ENCODE data around the gene NNMT.
"Not testable (repeated sequence)": the region's sequence is repeated elsewhere in the genome, so short reads cannot be mapped to it uniquely, and the experiment has no call there.

The NNMT gene

GRCh38 chr11:114304969-114305368, 8.8 kb downstream of the NNMT start:
- in situ Hi-C loops (cut with MboI; ENCODE audit: low sequenced_read_pairs): no loop called here

GRCh38 chr11:114307524-114308203, 11.5 kb downstream of the NNMT start:
- in situ Hi-C loops (cut with MboI; ENCODE audit: low sequenced_read_pairs): no loop called here

- in situ Hi-C loops (cut with MboI; ENCODE audit: low sequenced_read_pairs): no loop called here
Measured at GRCh38 chr11:114308689-114309089, 12.5 kb downstream of the NNMT start.

GRCh38 chr11:114309517-114309916, 13.3 kb downstream of the NNMT start:
- in situ Hi-C loops (cut with MboI; ENCODE audit: low sequenced_read_pairs): no loop called here

- in situ Hi-C loops (cut with MboI; ENCODE audit: low sequenced_read_pairs): no loop called here
Measured at GRCh38 chr11:114310095-114310494, 13.9 kb downstream of the NNMT start.

DNA sequence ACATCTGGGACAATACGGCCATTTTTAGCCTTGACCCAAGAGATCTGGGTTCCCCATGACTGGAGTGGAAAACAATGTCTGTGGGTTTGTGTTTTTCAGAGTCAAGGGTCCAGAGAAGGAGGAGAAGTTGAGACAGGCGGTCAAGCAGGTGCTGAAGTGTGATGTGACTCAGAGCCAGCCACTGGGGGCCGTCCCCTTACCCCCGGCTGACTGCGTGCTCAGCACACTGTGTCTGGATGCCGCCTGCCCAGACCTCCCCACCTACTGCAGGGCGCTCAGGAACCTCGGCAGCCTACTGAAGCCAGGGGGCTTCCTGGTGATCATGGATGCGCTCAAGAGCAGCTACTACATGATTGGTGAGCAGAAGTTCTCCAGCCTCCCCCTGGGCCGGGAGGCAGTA, 15.7 kb downstream of the NNMT start:
- in situ Hi-C loops (cut with MboI; ENCODE audit: low sequenced_read_pairs): no loop called here

- in situ Hi-C loops (cut with MboI; ENCODE audit: low sequenced_read_pairs): no loop called here
Measured at GRCh38 chr11:114314096-114314495, 17.9 kb downstream of the NNMT start.

DNA sequence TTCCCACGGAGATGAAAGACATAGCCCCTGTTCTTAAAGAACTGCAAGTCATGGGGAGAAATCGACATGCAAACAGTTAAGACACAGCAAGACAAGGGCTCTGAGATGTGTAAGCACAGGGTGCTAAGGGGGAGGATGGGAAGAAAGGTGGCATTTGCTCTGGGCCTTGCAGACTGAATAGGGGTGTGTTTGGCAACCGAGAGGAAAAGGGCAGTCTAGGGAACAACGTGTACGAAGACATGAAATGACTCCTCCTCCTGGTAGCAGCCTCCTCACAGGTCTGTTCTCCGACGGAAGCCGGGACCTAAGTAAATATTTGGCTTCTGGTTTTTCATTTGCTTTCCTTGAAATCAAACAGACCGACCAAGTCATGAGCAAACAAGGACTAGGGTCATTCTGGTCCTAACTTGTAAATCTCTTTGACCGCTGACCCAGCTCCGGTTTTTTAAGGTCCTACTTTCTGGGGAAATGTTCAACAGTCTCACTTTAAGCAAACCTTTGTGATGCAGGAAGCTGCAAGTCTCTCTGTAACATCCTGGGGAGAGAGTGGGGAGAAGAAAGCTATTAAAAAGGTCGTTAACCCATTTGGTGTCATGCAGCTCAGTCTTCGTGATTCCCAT, 19.7 kb downstream of the NNMT start:
- in situ Hi-C loops (cut with MboI; ENCODE audit: low sequenced_read_pairs): no loop called here

DNA sequence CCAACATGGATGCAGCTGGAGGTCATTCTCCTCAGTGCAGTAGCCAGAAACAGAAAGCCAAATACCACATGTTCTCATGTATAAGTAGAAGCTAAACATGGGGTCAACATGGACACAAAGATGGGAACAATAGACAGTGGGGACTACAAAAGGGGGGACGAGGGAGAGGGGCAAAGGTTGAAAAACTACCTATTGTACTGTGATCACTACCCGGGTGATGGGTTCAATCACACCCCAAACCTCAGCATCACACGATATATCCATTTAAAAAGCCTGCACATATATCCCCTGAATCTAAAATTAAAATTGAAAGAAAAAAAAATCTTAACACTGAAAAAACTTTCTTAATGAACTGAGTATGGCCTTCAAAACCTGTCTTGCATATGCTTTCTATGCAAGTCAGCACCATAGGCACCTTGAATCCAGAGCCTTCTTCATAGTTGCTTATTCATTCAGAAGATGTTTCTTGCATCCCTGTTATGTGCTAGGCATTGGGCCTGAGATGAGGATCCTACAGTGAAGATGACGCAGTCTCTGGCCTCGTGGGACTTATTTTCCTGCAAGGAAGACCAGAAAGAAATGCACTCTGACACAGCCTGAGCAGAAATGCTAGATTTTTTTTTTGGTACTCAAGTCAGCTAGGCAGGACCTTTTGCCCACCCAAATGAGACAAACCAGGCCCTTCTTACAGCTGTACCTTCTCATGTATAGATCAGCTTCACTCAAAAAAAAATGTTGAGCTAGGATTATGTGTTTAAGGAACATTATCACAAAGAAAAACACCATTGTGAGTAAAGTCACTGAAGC, 21.0 kb downstream of the NNMT start:
- in situ Hi-C loops (cut with MboI; ENCODE audit: low sequenced_read_pairs): no loop called here

GRCh38 chr11:114317787-114318137, 21.6 kb downstream of the NNMT start:
- in situ Hi-C loops (cut with MboI; ENCODE audit: low sequenced_read_pairs): no loop called here

DNA sequence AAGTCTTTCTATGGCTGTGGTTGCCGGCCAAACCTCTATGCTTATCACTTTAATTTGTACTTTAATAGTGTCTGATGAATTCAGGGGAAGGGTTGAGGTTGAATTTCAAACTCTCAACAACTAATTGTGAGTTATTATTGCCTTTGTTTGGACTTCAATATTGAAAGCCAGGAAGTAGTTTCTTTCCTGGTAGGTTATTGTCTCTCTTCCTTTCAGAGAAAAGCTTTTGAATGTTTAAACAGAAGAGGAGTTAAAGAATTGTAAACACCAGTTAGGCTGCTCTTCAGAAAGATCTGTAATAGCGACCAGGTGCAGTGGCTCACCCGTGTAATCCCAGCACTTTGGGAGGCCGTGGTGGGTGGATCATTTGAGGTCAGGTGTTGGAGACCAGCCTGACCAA, 22.2 kb downstream of the NNMT start:
- in situ Hi-C loops (cut with MboI; ENCODE audit: low sequenced_read_pairs): no loop called here

DNA sequence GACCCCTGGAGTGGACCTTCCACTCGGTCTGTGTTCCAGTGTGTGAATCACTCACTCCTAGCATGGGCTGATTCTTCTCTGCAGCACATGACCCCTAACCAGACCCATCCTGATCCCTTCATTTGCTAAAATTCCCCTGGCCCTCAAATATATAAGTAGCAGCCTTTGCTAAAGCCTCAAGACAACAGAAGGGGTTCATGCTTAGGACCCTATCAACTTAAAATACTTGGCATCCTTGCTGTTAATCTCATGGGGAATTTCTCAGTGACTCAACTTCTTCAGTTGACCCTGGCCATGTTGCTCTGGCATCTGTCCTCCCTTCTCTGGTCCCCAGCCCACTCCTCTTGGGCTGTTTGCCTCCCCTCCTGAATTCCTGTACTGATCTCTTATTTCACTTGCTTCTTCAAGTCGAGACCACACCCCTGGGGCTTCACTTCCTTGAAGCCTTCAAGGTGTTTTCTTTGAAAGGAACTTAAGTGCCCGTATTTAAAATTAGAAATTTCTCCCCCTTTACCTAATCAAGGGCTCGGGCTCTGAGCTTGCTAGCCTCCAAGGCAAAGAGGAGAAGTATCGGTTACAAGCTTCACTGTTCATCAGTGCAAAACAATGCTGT, 23.6 kb downstream of the NNMT start:
- in situ Hi-C loops (cut with MboI; ENCODE audit: low sequenced_read_pairs): no loop called here

GRCh38 chr11:114321621-114322257, 25.5 kb downstream of the NNMT start:
- in situ Hi-C loops (cut with MboI; ENCODE audit: low sequenced_read_pairs): no loop called here

- in situ Hi-C loops (cut with MboI; ENCODE audit: low sequenced_read_pairs): no loop called here
Measured at GRCh38 chr11:114322934-114323333, 26.7 kb downstream of the NNMT start.

GRCh38 chr11:114326151-114326550, 30.0 kb downstream of the NNMT start:
- in situ Hi-C loops (cut with MboI; ENCODE audit: low sequenced_read_pairs): no loop called here

- in situ Hi-C loops (cut with MboI; ENCODE audit: low sequenced_read_pairs): no loop called here
Measured at GRCh38 chr11:114326776-114327175, 30.6 kb downstream of the NNMT start.

DNA sequence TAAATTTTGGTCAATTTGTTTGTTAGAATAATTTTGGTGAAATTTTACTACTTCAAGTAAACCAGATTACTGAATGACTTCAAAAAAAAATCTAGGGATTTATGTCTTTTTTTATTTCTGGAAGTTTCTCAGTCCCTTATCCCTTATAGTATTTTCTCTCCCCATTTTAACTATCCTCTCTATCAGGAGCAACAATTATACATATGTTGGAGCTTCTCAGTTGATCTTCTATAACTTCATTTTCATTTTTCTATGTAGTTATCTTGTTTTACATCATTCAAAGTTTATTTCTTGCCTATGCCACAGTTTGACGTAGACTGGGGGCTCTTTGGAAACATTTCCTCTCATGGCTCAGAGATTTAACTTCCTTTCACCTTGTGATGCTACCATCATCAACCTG, 34.2 kb downstream of the NNMT start:
- in situ Hi-C loops (cut with MboI; ENCODE audit: low sequenced_read_pairs): no loop called here

GRCh38 chr11:114340311-114341131, 44.3 kb downstream of the NNMT start:
- in situ Hi-C loops (cut with MboI; ENCODE audit: low sequenced_read_pairs): no loop called here

DNA sequence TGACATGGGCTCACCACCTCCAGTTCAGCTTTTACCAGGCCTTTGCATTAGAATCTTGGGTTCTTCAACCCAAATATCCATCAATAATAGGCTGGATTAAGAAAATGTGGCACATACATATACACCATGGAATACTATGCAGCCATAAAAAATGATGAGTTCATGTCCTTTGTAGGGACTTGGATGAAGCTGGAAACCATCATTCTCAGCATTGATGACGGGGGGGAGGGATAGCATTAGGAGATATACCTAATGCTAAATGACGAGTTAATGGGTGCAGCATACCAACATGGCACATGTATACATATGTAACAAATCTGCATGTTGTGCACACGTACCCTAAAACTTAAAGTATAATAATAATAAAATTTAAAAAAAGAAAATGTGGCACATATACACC, 45.5 kb downstream of the NNMT start:
- in situ Hi-C loops (cut with MboI; ENCODE audit: low sequenced_read_pairs): not testable (repeated sequence)

- in situ Hi-C loops (cut with MboI; ENCODE audit: low sequenced_read_pairs): no loop called here
Measured at GRCh38 chr11:114342476-114342875, 46.3 kb downstream of the NNMT start.
